GM12891 (cell line): ENCODE measurements around the gene SPON1.

ENCODE experiments used
- PAX5 ChIP-seq: IDR thresholded peaks from 2 replicates; pipeline ENCODE4 v1.6.1; 2011; ENCODE audit warnings: low read length, moderate library complexity, mild to moderate bottlenecking; ENCODE audit not compliant: insufficient read depth, severe bottlenecking
- POLR2A ChIP-seq: IDR thresholded peaks from 2 replicates; pipeline ENCODE4 v1.6.1; 2011; ENCODE audit warnings: low read depth, low read length, control low read depth

- TF ChIP-seq PAX5: no peak
- no peak for TF ChIP-seq POLR2A
Observed at GRCh38 chr11:14262271-14262846, 299.8 kb downstream of the SPON1 start.
